WTC11 (cell line): ENCODE measurements around the gene GDPD4. TPM values are rescaled to one million over a fixed set of nuclear protein-coding genes. Genes with fewer than 3 reads are reported as not detected.

Source experiments
- ATAC-seq: fragments of 200-7000 bp; cut with Tn5 transposase; 2 replicates; pipeline ENCODE4 v1.10.0; 2021; ENCODE audit warnings: mild to moderate bottlenecking, moderate library complexity
- CTCF ChIA-PET: fragments of 300-600 bp; sonication (Branson Sonifier 250); formaldehyde crosslinking; loops from one replicate; lab custom pipeline; 2021; ENCODE audit warnings: antibody characterized with exemption; lab: Charles Lee
- POLR2A ChIA-PET: fragments of 350-600 bp; sonication (Branson Sonifier 250); formaldehyde crosslinking; loops from one replicate; lab custom pipeline; 2021; ENCODE audit warnings: antibody characterized with exemption; lab: Charles Lee
- DNase-seq: peaks from one replicate; pipeline ENCODE4 v3.0.0; 2021; ENCODE audit warnings: low spot score
- H3K27ac Mint-ChIP-seq: 2 replicates; pipeline ENCODE4 v1.8.0; 2021; ENCODE audit warnings: mixed read lengths
- H3K27me3 Mint-ChIP-seq: 2 replicates; pipeline ENCODE4 v1.8.0; 2021; ENCODE audit warnings: low read depth, mild to moderate bottlenecking, moderate library complexity, mixed read lengths
- H3K36me3 Mint-ChIP-seq: 2 replicates; pipeline ENCODE4 v1.8.0; 2021; ENCODE audit warnings: mixed read lengths
- H3K4me1 Mint-ChIP-seq: 2 replicates; pipeline ENCODE4 v1.8.0; 2022; ENCODE audit warnings: mixed read lengths
- H3K4me3 Mint-ChIP-seq: 2 replicates; pipeline ENCODE4 v1.8.0; 2021; ENCODE audit warnings: mild to moderate bottlenecking, moderate library complexity, mixed read lengths
- H3K9me3 Mint-ChIP-seq: 2 replicates; pipeline ENCODE4 v1.8.0; 2021; ENCODE audit warnings: mixed read lengths
- CDX4 ChIP-seq: fragments of 250-450 bp; sonication (Bioruptor Pico); IDR thresholded peaks from 2 replicates; pipeline ENCODE4 v1.9.0; 2021; ENCODE audit warnings: moderate library complexity, mild to moderate bottlenecking, inconsistent platforms, borderline replicate concordance
- CREB1 ChIP-seq: sonication (generic); formaldehyde crosslinking; IDR thresholded peaks from 2 replicates; pipeline ENCODE4 v1.8.0; 2023; ENCODE audit warnings: mild to moderate bottlenecking, missing genetic modification reagents
- ESRRA ChIP-seq: sonication (generic); formaldehyde crosslinking; IDR thresholded peaks from 2 replicates; pipeline ENCODE4 v1.8.1; 2022; ENCODE audit warnings: mild to moderate bottlenecking, missing genetic modification reagents, borderline replicate concordance
- FOXP4 ChIP-seq: sonication (generic); formaldehyde crosslinking; IDR thresholded peaks from 2 replicates; pipeline ENCODE4 v1.8.0; 2022; ENCODE audit warnings: mild to moderate bottlenecking, missing genetic modification reagents
- HMGXB4 ChIP-seq: sonication (generic); formaldehyde crosslinking; IDR thresholded peaks from 2 replicates; pipeline ENCODE4 v1.8.1; 2023; ENCODE audit warnings: mild to moderate bottlenecking, moderate library complexity, missing genetic modification reagents
- NR2C2 ChIP-seq: sonication (generic); formaldehyde crosslinking; IDR thresholded peaks from 2 replicates; pipeline ENCODE4 v1.8.0; 2022; ENCODE audit warnings: mild to moderate bottlenecking, missing genetic modification reagents
- NR3C1 ChIP-seq: sonication (generic); formaldehyde crosslinking; conservative IDR thresholded peaks from 2 replicates; pipeline ENCODE4 v1.8.1; 2023; ENCODE audit warnings: low read depth, mild to moderate bottlenecking, missing genetic modification reagents
- PRDM15 ChIP-seq: sonication (generic); formaldehyde crosslinking; IDR thresholded peaks from 2 replicates; pipeline ENCODE4 v1.8.0; 2022; ENCODE audit warnings: missing genetic modification reagents
- USF1 ChIP-seq: sonication (generic); formaldehyde crosslinking; IDR thresholded peaks from 2 replicates; pipeline ENCODE4 v1.8.0; 2022; ENCODE audit warnings: mild to moderate bottlenecking, missing genetic modification reagents
- USF2 ChIP-seq: sonication (generic); formaldehyde crosslinking; IDR thresholded peaks from 2 replicates; pipeline ENCODE4 v1.8.1; 2023; ENCODE audit warnings: mild to moderate bottlenecking, missing genetic modification reagents, moderate library complexity
- ZNF219 ChIP-seq: sonication (generic); formaldehyde crosslinking; IDR thresholded peaks from 2 replicates; pipeline ENCODE4 v1.8.0; 2023; ENCODE audit warnings: missing genetic modification reagents, mild to moderate bottlenecking, borderline replicate concordance
- ZNF423 ChIP-seq: fragments of 250-450 bp; sonication (Bioruptor Pico); IDR thresholded peaks from 2 replicates; pipeline ENCODE4 v2.1.2; 2022; ENCODE audit warnings: mild to moderate bottlenecking, moderate library complexity
- ZNF532 ChIP-seq: fragments of 250-450 bp; sonication (Bioruptor Pico); IDR thresholded peaks from 2 replicates; pipeline ENCODE4 v1.9.0; 2021; ENCODE audit warnings: mild to moderate bottlenecking, borderline replicate concordance
- ZNF671 ChIP-seq: fragments of 250-450 bp; sonication (Bioruptor Pico); IDR thresholded peaks from 2 replicates; pipeline ENCODE4 v1.8.0; 2021; ENCODE audit warnings: mild to moderate bottlenecking
- total RNA-seq: library from RNA; stranded (reverse); gene quantifications from 3 replicates; pipeline ENCODE4 v1.2.3, GENCODE V29; 2021

GDPD4 gene
- total RNA-seq, 1 experiment from 2014 or later, result not detected

GRCh38 chr11:77233011-77233410, 68.5 kb downstream of the GDPD4 start (continued):
- TF ChIP-seq ZNF532 (CRISPR knock-in tag) (no peak), CREB1 (CRISPR knock-in tag) (no peak), USF2 (CRISPR knock-in tag) (no peak)

- Mint-ChIP-seq H3K36me3 (no peaks in the 10 kb centered on the region), H3K4me3 (no peak overlapping the region), H3K27ac (no peak overlapping the region), H3K9me3 (no peaks in the 10 kb centered on the region), H3K27me3 (no peaks in the 10 kb centered on the region), H3K4me1 (no peaks in the 10 kb centered on the region)
- CTCF ChIA-PET, result no interaction called here
- TF ChIP-seq ZNF423 (CRISPR knock-in tag) (no peak), PRDM15 (no peak), CDX4 (CRISPR knock-in tag) (no peak), FOXP4 (CRISPR knock-in tag) (no peak)
- no peak for DNase-seq
- POLR2A ChIA-PET, result no interaction called here
- ATAC-seq, result no peak
Measured at GRCh38 chr11:77232242-77232641, 69.2 kb downstream of the GDPD4 start.

GRCh38 chr11:77231800-77232199, 69.7 kb downstream of the GDPD4 start:
- no peaks in the 10 kb centered on the region for H3K4me1 Mint-ChIP-seq
- ATAC-seq, result no peak
- H3K27ac Mint-ChIP-seq, result no peak overlapping the region
- DNase-seq, result no peak
- H3K4me3 Mint-ChIP-seq, result no peak overlapping the region
- ChIA-PET POLR2A (no interaction called here), CTCF (no interaction called here)
- no peaks in the 10 kb centered on the region for H3K36me3 Mint-ChIP-seq
- H3K27me3 Mint-ChIP-seq, result no peaks in the 10 kb centered on the region; the same call in 1 of the 2 replicates
- no peaks in the 10 kb centered on the region for H3K9me3 Mint-ChIP-seq
- TF ChIP-seq NR2C2, result no peak
- TF ChIP-seq ZNF671 (CRISPR knock-in tag), result no peak
- TF ChIP-seq USF1 (CRISPR knock-in tag), result no peak
- no peak for TF ChIP-seq NR3C1 (CRISPR knock-in tag)
- TF ChIP-seq HMGXB4 (CRISPR knock-in tag), result no peak
- no peak for TF ChIP-seq ZNF219
- no peak for TF ChIP-seq ESRRA (CRISPR knock-in tag)
- no peak for TF ChIP-seq CREB1 (CRISPR knock-in tag)
